CD4-positive, alpha-beta T cell treated with Interleukin-4 for 4 hours (primary cell): ENCODE measurements around the gene TCTN2.

Experiments used
- DNase-seq: peaks from one replicate; pipeline ENCODE4 v3.0.0-alpha.2; 2020

TCTN2 gene

GRCh38 chr12:123690191-123690840 lies 19.4 kb downstream of the TCTN2 start:
- no peak for DNase-seq

GRCh38 chr12:123696207-123696606 lies 25.3 kb downstream of the TCTN2 start:
- DNase-seq: no peak

GRCh38 chr12:123696646-123697045 lies 25.7 kb downstream of the TCTN2 start:
- no peak for DNase-seq

DNA sequence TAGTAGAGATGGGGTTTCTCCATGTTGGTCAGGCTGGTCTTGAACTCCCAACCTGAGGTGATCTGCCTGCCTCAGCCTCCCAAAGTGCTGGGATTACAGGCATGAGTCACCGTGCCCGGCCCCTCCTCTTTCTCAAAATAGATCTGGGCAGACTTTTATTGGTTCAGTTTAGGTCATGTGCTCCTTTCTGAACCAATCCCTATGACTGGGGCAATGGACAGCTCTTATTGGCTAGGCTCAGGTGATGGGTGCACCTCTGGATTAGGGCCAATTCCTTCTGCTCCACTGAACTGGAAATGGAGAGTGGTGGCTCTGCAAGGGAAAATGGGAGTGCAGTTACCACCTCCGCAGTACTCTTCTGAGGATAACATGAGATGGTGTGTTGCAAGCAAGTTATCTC lies 35.0 kb downstream of the TCTN2 start:
- DNase-seq: no peak

- no peak for DNase-seq
Measured at GRCh38 chr12:123707466-123707865, 36.6 kb downstream of the TCTN2 start.

- no peak for DNase-seq
Measured at GRCh38 chr12:123712780-123713319, 41.9 kb downstream of the TCTN2 start.

DNA sequence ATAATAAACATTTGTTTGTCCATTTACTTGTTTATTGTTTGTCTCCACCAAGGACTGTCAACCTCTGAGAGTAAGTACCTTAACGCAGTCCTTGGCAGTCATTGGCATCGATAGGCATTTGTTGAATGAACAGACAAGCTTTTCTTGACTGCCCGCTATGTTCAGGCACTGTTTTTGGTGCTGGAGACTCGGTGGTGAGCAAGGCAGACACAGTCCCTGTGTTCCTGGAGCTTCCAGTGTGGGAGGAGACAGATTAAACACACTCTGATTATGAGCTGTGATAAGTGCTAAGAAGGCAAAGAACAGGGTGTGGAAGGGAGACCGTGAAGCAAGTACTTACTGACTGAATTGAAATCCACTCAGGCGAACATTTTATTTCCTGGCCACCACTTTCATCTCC lies 42.5 kb downstream of the TCTN2 start:
- no peak for DNase-seq

DNA sequence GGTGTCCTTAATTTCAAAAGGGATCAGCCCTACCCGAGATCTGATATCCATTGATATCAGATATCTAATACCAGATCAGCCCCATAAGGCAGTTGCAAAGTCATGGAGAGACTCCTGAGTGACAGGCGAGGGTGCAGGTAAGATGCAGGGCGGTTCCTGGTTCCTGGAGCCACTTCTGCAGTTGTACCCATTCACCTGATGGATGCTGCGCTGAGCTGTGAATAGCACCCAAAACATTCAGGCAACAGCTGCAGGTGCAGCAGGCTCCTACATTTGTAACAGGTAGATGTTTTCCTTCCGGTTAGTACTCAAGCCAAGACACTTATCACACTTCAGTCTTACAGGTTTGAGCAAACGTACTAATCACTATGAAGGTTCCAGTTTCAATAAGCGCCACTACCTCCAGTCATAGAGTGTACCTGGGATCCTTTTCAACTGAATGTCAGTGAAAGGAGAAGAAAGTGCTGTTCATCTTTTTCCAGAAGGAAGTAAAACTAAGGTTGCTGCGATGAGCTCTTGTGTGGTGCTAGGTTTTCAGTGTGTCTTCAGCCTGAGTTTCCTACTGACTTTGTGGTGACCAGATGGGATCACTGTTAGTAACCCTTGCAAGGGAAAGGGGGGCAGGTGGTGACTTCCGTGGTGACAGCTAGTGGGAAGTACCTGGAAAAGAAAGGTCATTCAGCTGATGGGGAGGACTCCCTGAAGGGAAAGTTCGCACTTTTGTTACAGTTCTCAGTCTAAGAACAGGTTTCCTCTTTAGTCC lies 43.1 kb downstream of the TCTN2 start:
- peak; percentile 13 for DNase-seq

GRCh38 chr12:123715195-123715594 lies 44.3 kb downstream of the TCTN2 start:
- peak; percentile 40 for DNase-seq

GRCh38 chr12:123717350-123717749 lies 46.4 kb downstream of the TCTN2 start:
- no peak for DNase-seq

DNA sequence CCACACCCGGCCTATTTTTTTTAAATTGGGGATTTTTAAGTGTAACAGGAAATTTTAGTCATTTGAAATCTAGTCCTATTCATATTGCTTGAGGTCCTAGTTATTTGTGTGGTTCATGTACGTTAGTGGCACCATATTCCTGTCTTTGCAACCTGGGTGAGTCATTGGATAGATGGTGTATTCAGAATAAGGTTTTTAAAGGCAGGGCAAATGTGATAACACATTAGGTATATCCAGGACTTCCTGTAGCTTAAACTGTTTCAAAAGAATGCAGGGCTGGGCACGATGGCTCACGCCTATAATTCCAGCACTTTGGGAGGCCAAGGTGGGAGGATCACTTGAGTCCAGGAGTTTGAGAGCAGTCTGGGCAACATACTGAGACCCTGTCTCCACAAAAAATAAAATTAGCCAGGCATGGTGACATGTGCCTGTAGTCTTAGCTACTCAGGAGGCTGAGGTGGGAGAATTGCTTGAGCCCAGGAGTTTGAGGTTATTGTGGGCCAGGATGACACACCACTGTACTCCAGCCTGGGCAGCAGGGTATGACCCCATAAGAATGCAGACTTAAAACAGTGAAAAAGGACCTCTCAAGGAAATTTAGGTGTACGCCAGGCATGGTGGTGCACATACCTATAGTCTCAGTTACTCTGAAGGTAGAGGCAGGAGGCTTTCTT lies 49.4 kb downstream of the TCTN2 start:
- no peak for DNase-seq

- no peak for DNase-seq
Measured at GRCh38 chr12:123721245-123721644, 50.3 kb downstream of the TCTN2 start.

- no peak for DNase-seq
Measured at GRCh38 chr12:123723011-123723410, 52.1 kb downstream of the TCTN2 start.

DNA sequence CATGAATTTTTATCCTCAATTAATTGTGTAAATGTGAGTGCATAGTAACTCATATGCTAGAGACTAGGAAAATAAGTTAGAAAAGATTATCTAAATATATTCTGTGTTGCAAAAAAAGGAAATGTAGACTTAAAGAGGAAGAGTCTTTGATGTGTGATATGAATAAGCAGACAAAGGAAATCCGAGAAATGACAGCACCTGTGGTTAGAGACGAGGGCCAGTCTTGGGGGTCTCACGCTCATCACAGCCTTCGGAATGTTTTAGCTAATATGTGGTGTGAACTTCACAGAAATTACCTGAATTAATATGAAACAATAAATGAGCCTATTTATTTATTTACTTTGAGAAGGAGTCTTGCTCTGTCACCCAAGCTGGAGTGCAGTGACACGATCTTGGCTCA lies 52.9 kb downstream of the TCTN2 start:
- no peak for DNase-seq

GRCh38 chr12:123726244-123726643 lies 55.3 kb downstream of the TCTN2 start:
- DNase-seq: no peak

DNA sequence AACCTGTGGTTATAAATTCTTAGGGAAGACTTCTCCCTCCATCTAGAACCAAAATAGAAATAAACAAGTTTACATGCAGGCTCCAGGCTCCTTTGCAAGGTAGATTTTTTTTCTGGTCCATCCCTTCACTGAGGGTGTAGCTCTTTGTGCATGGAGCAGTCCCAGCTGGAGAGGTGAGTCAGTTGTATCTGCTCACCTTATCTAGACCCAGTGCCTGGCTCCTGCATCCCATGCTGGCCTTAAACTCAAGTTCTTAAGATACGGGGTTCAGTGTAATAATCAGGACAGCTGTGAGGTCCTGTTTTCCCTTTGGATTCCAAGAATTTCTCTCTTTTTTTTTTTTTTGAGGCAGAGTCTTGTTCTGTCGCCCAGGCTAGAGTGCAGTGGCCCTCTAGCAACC lies 56.0 kb downstream of the TCTN2 start:
- no peak for DNase-seq

- no peak for DNase-seq
Measured at GRCh38 chr12:123727878-123728277, 57.0 kb downstream of the TCTN2 start.

- no peak for DNase-seq
Measured at GRCh38 chr12:123731596-123731995, 60.7 kb downstream of the TCTN2 start.

DNA sequence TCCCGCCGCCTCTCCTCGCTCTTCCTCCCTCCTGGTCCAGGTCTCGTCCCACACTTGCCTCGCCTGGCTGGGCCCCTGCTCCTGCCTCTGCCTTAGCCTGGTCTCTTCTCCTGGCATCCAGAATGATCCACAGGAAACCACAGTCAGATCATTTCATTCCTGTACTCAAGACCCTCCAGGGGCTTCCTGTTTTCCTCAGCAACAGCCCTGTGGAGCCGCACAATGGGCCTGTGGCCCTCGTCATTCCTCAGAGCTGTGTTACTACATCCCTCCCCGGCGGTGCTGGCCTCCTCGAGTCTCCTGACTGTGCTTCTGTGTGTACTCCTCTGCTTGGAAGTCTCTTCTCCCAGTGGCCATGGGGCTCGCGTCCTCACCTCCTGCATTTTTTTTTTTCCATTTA lies 61.3 kb downstream of the TCTN2 start:
- no peak for DNase-seq

GRCh38 chr12:123733229-123733628 lies 62.3 kb downstream of the TCTN2 start:
- no peak for DNase-seq

- no peak for DNase-seq
Measured at GRCh38 chr12:123734268-123734667, 63.4 kb downstream of the TCTN2 start.

GRCh38 chr12:123741937-123742572 lies 71.1 kb downstream of the TCTN2 start:
- peak; percentile 32 for DNase-seq

DNA sequence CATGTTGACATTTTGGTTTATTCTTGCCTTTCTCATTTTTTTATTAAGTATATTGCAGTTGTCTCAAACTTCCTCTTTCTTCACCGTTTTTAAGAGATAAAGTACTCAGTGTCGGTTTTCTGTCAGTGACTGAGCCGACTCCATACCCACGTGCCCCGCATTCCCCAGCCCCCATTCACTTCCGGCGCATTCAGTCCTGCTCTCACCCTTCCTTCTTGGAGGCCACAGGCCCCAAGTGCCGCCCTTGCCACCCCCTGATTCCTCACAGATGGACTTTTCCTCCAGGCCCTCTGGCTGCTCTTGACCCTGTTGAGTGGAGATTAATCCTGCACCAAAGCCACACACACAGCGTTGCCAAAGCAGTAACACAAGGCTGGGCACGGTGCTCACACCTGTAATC lies 72.1 kb downstream of the TCTN2 start:
- DNase-seq: no peak
